ENCODE measurements around the gene GARNL3.

Gene GARNL3

DNA sequence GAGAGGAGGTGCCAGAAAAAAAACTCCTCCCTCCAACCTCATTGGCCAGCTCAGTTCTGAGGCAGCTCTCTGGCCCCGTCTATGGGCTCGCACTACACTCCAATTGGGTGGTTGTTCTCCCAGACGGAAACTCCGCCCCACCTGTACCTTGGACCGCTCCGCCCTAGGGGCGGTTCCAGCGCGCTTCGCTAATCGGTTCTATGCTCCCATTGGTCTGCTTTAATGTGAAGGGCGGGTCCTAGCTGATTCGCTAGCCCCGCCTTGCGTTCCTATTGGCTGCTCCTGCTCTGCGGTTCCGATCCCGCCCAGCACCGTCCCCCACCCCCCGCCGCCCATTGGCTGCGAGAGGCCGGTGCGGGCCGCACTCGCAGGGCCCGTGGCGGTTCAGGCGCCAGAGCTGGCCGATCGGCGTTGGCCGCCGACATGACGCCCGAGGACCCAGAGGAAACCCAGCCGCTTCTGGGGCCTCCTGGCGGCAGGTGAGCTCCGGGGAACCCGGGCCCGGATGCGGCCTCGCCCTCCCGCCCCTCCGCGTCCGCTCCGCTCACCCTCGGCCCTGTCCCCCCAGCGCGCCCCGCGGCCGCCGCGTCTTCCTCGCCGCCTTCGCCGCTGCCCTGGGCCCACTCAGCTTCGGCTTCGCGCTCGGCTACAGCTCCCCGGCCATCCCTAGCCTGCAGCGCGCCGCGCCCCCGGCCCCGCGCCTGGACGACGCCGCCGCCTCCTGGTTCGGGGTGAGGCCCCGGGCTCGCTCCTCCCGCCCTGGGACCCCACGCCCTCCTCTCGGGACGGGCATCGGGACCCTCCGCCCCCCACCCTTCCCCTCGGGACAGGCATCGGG lies 132.5 kb downstream of the GARNL3 start, which contains the start of gene SLC2A8:
Gene SLC2A8 (plus strand): TSS at position 362 of the 838 bp plus-strand sequence. CDS start 62 bp downstream, at position 424.
- H3K4me3 ChIP-seq: peak within 1 kb of the TSS; percentile 80
- no peak within 1 kb of the TSS for H3K27ac ChIP-seq
- peak; percentile 98 for DNase-seq (ENCODE audit: low read depth, low spot score)

DNA sequence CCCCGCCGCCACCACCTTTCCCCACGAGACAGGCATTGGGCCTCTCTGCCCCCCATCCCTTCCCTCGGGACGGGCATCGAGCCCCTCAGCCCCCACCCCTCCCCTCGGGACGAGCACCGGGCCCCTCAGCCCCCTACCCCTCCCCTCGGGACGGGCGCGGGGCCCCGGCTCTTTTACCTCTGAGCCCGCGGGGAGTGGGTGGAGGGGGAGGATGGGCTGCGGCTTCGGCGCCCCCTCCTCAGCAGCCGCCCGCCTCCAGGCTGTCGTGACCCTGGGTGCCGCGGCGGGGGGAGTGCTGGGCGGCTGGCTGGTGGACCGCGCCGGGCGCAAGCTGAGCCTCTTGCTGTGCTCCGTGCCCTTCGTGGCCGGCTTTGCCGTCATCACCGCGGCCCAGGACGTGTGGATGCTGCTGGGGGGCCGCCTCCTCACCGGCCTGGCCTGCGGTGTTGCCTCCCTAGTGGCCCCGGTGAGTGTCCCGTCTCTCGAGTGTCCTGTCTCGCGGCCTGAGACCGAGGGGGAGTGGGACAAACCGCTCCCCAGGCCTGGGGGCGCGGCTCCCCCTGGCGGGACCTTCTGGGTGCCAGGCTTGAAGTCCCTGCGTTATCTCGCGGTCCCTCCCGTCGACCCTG lies 133.2 kb downstream of the GARNL3 start:
- Histone ChIP-seq H3K4me3 (peak overlapping the region; percentile 80), H3K9me3 (ENCODE audit: low read depth, low read length) (no peaks in the 10 kb centered on the region), H3K36me3 (ENCODE audit: insufficient read depth, low read length) (no peaks in the 10 kb centered on the region), H3K9ac (ENCODE audit: insufficient read length) (peak overlapping the region; percentile 72), H3K27ac (no peak overlapping the region)
- no peak for TF ChIP-seq FOXP2 (optimal IDR thresholded peaks at IDR 0.05; ENCODE audit: control extremely low read depth, extremely low read length, insufficient read depth)
- no peak for TF ChIP-seq EZH2 (IDR thresholded peaks at IDR 0.05)
- no peak for TF ChIP-seq POLR2AphosphoS5 (IDR thresholded peaks at IDR 0.05; ENCODE audit: borderline replicate concordance, low read depth, low read length)
- DNase-seq (ENCODE audit: low read depth, low spot score): no peak

More for the DNA sequence above, 132.5 kb downstream of the GARNL3 start, which contains the start of gene SLC2A8:
- H3K9me3 ChIP-seq (ENCODE audit: low read depth, low read length): no peaks in the 10 kb centered on the region
- peak within 1 kb of the TSS; percentile 72 for H3K9ac ChIP-seq (ENCODE audit: insufficient read length)
- TF ChIP-seq FOXP2 (optimal IDR thresholded peaks at IDR 0.05; ENCODE audit: control extremely low read depth, extremely low read length, insufficient read depth) (no peak), POLR2AphosphoS5 (IDR thresholded peaks at IDR 0.05; ENCODE audit: borderline replicate concordance, low read depth, low read length) (no peak; the same call in 1 of the 2 replicates), EZH2 (IDR thresholded peaks at IDR 0.05) (no peak)
- no peaks in the 10 kb centered on the region for H3K36me3 ChIP-seq (ENCODE audit: insufficient read depth, low read length)

DNA sequence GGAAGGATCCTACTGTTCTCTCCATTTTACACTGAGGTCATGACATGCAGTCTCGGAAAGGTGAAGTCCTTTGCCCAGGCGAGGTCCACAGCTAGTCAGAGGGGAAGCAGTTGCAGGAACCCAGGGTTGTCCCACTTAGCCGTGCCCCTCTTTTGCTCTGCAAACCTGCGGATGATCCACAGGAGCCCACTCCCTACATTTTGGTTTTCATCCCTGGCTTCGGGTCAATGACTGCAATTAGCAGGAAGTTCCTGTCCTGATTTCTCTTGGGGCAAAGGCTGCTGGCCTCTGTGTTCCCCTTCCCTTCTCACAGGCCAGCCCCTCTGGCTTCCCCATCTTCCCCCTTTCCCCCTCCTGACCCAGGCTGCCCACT lies 133.7 kb downstream of the GARNL3 start:
- Histone ChIP-seq H3K27ac (no peak overlapping the region), H3K9me3 (ENCODE audit: low read depth, low read length) (no peaks in the 10 kb centered on the region), H3K36me3 (ENCODE audit: insufficient read depth, low read length) (no peaks in the 10 kb centered on the region), H3K4me3 (no peak overlapping the region), H3K9ac (ENCODE audit: insufficient read length) (no peak overlapping the region)
- no peak for TF ChIP-seq EZH2 (IDR thresholded peaks at IDR 0.05)
- TF ChIP-seq FOXP2 (optimal IDR thresholded peaks at IDR 0.05; ENCODE audit: control extremely low read depth, extremely low read length, insufficient read depth): no peak
- DNase-seq (ENCODE audit: low read depth, low spot score): no peak

DNA sequence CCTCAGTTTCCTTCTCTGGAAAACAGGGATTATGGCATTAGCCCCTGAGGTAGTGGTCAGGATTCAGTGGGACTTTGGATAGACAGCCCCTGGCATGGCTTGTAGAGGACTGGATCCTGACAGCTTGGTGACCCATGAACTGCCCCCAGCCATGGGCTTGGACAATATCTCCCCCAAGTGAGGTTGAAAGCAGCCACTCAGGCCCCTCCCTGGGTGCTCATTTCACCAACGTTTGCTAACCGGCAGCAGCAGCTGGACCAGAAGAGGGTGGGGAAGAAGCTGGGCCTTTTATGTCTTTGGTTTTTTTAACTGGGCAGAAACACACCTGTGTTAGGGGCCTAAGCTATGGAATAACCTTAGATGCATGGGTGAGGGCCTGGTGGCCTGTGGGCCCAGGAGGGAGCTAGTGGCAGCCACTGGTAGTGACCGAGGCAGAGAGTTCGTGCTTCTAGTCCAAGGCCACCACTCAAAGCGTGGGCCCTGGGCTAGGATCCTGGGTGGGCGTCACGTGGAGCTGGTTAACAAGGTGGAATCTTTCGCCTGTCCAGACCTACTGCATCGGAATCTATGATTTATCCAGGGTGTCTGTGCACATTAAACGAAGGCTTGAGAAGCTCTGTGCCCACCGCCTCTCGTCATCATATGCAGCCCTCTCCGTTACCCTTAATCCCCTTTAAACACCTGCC lies 134.3 kb downstream of the GARNL3 start:
- no peak for DNase-seq (ENCODE audit: low read depth, low spot score)
- H3K4me3 ChIP-seq: no peak overlapping the region
- H3K27ac ChIP-seq: no peak overlapping the region
- no peak for TF ChIP-seq FOXP2 (optimal IDR thresholded peaks at IDR 0.05; ENCODE audit: control extremely low read depth, extremely low read length, insufficient read depth)
- no peak for TF ChIP-seq POLR2AphosphoS5 (IDR thresholded peaks at IDR 0.05; ENCODE audit: borderline replicate concordance, low read depth, low read length)
- TF ChIP-seq EZH2 (IDR thresholded peaks at IDR 0.05): no peak
- H3K9ac ChIP-seq (ENCODE audit: insufficient read length): no peak overlapping the region
- no peaks in the 10 kb centered on the region for H3K9me3 ChIP-seq (ENCODE audit: low read depth, low read length)
- H3K36me3 ChIP-seq (ENCODE audit: insufficient read depth, low read length): no peaks in the 10 kb centered on the region

DNA sequence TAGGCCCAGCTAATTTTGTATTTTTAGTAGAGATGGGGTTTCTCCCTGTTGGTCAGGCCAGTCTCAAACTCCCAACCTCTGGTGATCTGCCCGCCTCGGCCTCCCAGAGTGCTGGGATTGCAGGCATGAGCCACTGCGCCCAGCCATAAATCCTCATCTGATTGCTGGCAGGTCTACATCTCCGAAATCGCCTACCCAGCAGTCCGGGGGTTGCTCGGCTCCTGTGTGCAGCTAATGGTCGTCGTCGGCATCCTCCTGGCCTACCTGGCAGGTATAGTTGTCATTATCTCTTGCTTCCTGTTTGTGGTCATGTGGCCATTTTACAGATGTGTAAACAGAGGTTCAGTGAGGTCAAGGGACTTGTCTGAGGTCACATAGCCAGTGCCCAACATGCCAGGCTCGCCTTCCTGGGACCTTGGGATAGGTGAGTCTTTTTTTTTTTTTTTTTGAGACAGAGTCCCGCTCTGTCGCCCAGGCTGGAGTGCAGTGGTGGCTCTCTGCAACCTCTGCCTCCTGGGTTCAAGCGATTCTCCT lies 135.2 kb downstream of the GARNL3 start:
- Histone ChIP-seq H3K27ac (no peak overlapping the region), H3K4me3 (no peak overlapping the region), H3K9me3 (ENCODE audit: low read depth, low read length) (no peaks in the 10 kb centered on the region), H3K36me3 (ENCODE audit: insufficient read depth, low read length) (no peaks in the 10 kb centered on the region), H3K9ac (ENCODE audit: insufficient read length) (no peak overlapping the region)
- TF ChIP-seq EZH2 (IDR thresholded peaks at IDR 0.05): no peak
- TF ChIP-seq POLR2AphosphoS5 (IDR thresholded peaks at IDR 0.05; ENCODE audit: borderline replicate concordance, low read depth, low read length): no peak
- TF ChIP-seq FOXP2 (optimal IDR thresholded peaks at IDR 0.05; ENCODE audit: control extremely low read depth, extremely low read length, insufficient read depth): no peak
- DNase-seq (ENCODE audit: low read depth, low spot score): no peak

DNA sequence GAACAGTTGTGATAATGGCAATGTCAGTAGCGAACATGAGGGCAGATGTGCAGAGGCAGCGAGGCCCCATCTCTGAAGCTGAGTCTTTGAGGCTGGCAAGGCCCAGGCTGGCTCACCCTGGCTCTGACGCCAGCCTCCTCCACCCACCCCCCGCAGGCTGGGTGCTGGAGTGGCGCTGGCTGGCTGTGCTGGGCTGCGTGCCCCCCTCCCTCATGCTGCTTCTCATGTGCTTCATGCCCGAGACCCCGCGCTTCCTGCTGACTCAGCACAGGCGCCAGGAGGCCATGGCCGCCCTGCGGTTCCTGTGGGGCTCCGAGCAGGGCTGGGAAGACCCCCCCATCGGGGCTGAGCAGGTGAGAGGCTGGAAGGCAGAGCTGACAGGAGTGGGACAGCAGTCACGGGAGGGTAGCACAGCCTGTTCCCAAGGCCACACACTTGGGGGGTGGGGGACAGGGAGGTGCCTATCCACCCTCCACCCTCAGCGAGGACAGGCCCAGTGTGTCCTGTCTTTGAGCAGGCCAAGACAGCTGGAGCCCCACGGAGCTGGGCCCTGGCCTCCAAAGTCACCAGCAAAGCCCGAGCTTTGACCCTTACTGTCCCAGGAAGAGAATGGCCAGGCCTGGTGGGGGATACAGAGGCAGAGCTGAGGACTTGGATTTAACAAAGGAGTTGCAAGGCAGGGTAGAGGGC lies 138.0 kb downstream of the GARNL3 start:
- H3K4me3 ChIP-seq: no peak overlapping the region
- H3K36me3 ChIP-seq (ENCODE audit: insufficient read depth, low read length): no peaks in the 10 kb centered on the region
- H3K27ac ChIP-seq: no peak overlapping the region
- no peak overlapping the region for H3K9ac ChIP-seq (ENCODE audit: insufficient read length)
- no peak for TF ChIP-seq POLR2AphosphoS5 (IDR thresholded peaks at IDR 0.05; ENCODE audit: borderline replicate concordance, low read depth, low read length)
- TF ChIP-seq EZH2 (IDR thresholded peaks at IDR 0.05): no peak
- TF ChIP-seq FOXP2 (optimal IDR thresholded peaks at IDR 0.05; ENCODE audit: control extremely low read depth, extremely low read length, insufficient read depth): no peak
- no peaks in the 10 kb centered on the region for H3K9me3 ChIP-seq (ENCODE audit: low read depth, low read length)
- no peak for DNase-seq (ENCODE audit: low read depth, low spot score)

DNA sequence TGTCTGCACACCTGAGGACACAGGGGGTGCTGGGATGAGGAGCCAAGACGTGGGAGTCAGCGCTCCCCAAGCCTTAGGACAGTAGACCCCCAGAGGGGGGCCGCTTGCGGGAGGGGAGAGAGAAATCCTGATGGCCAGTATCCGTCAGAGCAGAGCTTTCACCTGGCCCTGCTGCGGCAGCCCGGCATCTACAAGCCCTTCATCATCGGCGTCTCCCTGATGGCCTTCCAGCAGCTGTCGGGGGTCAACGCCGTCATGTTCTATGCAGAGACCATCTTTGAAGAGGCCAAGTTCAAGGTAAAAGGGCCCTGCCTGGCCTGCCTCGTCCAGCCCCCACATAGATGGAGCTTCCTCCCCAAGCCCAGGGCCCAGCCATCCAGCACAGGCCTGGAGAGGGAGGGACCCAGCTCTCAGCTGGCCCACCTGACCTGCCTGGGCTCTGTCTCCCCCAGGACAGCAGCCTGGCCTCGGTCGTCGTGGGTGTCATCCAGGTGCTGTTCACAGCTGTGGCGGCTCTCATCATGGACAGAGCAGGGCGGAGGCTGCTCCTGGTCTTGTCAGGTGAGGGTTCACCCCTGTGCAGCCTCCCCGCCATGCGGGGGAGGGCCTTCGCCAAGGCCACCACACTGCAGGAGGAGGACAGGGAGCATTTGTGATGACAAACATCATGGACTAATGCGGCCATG lies 139.1 kb downstream of the GARNL3 start:
- Histone ChIP-seq H3K27ac (no peak overlapping the region), H3K36me3 (ENCODE audit: insufficient read depth, low read length) (no peaks in the 10 kb centered on the region), H3K9me3 (ENCODE audit: low read depth, low read length) (no peaks in the 10 kb centered on the region), H3K9ac (ENCODE audit: insufficient read length) (no peak overlapping the region), H3K4me3 (no peak overlapping the region)
- no peak for DNase-seq (ENCODE audit: low read depth, low spot score)
- TF ChIP-seq FOXP2 (optimal IDR thresholded peaks at IDR 0.05; ENCODE audit: control extremely low read depth, extremely low read length, insufficient read depth) (no peak), EZH2 (IDR thresholded peaks at IDR 0.05) (no peak), POLR2AphosphoS5 (IDR thresholded peaks at IDR 0.05; ENCODE audit: borderline replicate concordance, low read depth, low read length) (no peak)
